T-helper 1 cell (primary cell): ENCODE data around the gene YBX1.
"Not testable (repeated sequence)": the region's sequence is repeated elsewhere in the genome, so short reads cannot be mapped to it uniquely, and the experiment has no call there.

Experiments used
- DNase-seq, 5 donors: peaks; one replicate each; pipeline ENCODE4 v3.0.0-alpha.2; 2012 to 2020

The YBX1 gene

DNA sequence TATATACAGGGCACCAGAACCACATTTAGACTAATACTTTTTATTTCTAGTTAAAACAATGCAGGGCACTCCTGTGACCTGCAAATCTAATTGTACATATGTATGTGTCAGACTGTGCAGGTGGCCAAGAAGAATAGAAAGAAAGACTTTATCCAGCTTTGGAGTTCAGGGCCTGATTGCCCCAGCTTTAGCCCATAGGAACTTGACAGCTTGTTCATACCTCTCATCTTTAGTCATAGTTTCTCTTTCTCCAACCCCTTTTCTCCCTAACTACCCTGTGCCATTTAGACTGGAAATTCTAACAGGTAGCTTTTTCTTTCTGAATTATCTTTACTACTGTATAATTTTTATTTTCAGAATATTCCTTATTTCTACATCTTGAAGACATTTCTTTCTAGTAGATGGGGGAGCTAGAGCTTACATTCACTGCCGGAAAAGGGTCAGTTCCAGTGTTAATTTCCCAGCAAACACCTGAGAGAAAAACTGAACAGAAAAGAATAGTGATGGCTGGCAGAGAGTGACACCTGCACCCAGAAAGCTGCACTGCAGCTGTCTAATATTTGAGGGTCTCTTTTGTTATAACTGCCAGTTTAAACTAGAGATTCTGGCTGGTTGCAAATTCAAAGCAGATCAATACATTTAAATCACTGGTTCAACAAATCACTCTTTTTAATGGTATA lies 8.4 kb downstream of the YBX1 start:
- no peak for DNase-seq

DNA sequence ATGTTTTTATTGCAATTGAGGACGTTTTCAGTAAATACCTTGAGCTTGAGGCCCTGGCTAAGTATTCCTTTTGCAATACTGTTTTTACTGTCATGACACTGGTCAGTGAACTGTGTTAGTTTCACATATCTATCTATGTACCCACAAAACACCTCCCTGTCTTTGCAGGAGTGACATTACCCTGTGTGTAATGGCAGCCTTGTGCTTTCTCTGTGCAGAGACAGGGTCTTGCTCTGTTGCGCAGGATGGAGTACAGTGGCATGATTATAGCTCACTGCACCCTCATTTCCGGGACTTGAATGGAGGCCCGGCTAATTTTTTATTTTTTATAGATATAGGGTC lies 8.9 kb downstream of the YBX1 start:
- DNase-seq, result no peak

- DNase-seq, result no peak
These were observed 10.2 kb downstream of the YBX1 start for GRCh38 chr1:42692461-42692860.

DNA sequence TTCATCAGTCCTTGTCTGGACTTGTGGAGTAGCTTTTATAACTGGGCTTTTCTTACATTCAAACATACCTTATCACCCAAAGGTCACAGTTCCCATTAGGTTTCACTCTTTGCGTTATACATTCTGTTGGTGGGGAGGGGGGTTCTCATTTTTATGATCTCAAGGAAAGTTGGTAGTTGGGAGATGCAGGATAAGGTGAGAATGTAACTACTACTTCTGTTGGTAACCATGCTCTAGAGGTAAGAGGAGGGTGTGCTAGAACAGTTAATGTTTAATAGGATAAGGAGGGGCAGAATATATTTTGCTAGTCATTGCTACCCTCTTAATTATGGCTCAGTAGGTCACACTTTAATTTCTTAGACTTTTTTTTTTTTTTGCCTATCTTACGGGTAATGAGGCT lies 10.7 kb downstream of the YBX1 start:
- no peak for DNase-seq

- no peak for DNase-seq
These were observed 16.0 kb downstream of the YBX1 start for GRCh38 chr1:42698081-42698813.

- DNase-seq, result no peak
These were observed 17.8 kb downstream of the YBX1 start for GRCh38 chr1:42700006-42700405.

DNA sequence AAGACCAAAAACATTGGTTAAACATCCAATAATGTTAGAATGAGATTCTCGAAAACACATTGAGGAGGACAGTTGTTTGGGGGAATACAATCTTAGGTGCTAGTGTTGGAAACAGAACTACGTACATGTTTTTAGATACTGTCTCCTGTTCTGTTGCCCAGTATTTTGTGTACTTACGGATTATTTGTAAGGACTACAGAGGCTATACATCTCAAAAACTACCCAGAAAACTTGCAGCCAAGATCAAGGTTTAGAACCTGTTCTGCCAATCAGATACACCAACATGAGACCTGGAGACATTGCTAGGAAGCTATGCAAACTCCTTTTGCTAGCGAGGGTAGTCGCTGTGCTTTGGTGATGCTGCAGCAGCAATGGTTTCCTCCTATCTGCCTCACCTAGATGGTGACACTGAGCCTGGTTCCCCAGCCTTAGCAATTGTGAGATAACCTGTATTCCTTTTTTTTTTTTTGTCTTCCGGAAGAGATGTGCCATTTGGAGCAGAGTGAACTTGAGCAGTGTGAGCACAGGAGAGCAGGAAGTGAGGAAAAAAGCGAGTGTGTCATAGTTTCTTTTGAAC lies 21.8 kb downstream of the YBX1 start:
- no peak for DNase-seq

GRCh38 chr1:42712808-42713207 lies 30.6 kb downstream of the YBX1 start:
- DNase-seq, result not testable (repeated sequence)

DNA sequence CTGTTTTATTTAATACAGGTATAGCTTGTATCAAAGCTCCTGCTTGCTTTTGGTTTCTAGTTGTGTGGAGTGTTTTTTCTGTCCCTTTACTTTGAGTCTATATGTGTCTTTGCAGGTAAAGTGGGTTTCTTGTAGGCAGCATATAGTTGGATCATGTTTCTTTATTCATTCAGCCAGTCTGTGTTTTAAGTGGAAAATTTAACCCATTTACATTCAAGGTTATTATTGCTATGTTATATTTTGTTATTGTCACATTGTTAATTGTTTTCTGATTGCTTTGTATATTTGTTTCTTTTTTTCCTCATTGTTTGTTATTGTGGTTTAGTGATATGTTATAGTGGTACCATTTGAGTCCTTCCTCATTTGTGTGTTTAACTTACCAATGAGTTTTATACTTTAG lies 31.1 kb downstream of the YBX1 start:
- no peak for DNase-seq

- not testable (repeated sequence) for DNase-seq
These were observed 32.2 kb downstream of the YBX1 start for GRCh38 chr1:42714441-42714840.

DNA sequence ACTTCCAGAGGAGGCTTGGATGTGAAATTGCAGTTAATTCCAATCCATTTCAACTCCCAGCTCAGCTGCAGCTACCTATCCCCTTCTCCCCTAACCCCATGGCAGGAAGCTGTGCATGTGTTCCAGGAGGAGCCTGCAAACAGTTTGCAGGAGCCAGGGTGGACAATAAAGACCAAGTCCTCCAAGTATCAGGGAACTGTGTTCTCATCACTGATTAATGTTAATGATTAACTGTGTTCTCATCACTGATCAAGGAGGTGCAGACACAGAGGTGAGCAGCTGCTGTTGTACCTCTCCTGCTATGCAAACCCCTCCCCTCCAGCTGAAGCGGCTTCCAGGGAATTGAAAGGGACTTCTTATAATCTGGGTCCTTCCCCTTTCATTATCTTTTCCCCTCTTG lies 38.6 kb downstream of the YBX1 start:
- no peak for DNase-seq

GRCh38 chr1:42721926-42722325 lies 39.7 kb downstream of the YBX1 start:
- no peak for DNase-seq

- DNase-seq, result not testable (repeated sequence)
These were observed 40.2 kb downstream of the YBX1 start for GRCh38 chr1:42722403-42722802.

GRCh38 chr1:42723511-42723910 lies 41.3 kb downstream of the YBX1 start:
- DNase-seq, result no peak

DNA sequence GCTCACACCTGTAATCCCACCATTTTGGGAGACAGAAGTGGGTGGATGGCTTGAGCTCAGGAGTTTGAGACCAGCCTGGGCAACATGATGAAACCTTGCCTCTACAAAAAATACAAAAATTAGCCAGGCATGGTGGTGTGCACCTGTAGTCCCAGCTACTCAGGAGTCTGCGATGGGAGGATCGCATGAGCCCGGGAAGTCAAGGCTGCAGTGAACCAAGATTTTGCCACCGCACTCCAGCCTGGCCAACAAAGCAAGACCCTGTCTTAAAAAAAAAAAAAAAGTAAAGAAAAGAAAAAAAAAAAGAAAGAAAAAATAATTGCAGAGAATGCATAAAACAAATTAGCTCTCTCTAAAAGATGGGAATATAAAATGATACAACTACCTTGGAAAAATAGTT lies 43.6 kb downstream of the YBX1 start:
- DNase-seq, result not testable (repeated sequence)

GRCh38 chr1:42730002-42730401 lies 47.8 kb downstream of the YBX1 start:
- DNase-seq, result no peak

DNA sequence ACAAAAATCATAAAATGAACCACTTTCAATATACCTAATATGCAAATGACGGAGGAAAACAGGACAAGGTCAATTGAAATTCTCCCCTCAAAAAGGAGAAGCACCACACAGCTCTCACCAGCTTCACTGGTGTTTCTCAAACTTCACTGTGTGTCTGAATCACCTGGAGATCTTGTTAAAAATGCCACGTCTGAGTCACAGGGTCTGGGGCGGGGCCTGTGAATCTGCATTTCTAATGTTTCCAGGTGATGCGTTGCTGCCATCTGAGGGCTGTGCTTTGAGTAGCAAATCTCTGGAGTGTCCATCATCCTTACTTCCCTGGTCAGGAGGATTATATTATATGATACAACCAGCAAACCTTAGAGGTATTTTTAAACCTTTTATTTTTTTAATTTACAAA lies 48.8 kb downstream of the YBX1 start:
- peak in 1 of 5 donors; percentile 11 for DNase-seq

- DNase-seq, result no peak
These were observed 49.4 kb downstream of the YBX1 start for GRCh38 chr1:42731585-42731984.

GRCh38 chr1:42732126-42732680 lies 50.0 kb downstream of the YBX1 start:
- no peak for DNase-seq

DNA sequence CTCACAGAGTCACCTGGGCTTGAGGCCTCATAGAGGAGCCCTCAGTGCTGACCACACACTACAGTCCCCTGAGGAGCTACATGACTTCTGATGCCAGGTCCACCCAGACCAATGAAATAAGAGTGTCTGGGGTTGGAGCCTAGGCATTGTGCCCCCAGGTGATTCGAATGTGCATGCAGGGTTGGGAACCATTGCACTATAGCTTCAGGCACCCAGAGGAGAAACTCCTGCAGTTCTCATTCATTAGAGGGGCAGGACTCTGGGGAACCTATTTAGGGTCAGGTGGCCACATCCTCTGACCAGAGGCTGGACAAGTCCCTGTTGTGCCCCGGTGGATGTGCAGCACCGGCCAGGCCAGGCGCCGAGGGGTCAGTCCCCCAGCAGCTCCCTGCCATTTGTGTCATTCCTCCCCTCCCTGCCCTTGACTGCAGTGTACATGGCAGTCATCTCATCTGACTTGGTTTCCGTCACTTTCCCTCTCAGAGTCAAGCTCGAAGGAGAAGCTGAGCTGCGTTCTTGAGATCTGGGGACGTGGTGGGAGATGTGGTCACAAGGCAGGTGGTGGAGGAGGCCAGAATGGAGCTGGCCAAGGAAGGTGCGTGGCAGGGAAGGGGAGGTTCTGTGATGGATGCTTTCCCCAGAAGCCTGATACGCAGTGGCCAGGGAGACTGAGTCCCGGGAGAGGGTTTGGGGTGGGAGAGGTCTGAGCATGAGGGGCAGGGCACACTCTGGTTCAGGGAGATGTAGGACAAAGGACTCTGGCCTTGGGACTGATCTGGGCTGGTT lies 51.4 kb downstream of the YBX1 start:
- DNase-seq, result no peak

DNA sequence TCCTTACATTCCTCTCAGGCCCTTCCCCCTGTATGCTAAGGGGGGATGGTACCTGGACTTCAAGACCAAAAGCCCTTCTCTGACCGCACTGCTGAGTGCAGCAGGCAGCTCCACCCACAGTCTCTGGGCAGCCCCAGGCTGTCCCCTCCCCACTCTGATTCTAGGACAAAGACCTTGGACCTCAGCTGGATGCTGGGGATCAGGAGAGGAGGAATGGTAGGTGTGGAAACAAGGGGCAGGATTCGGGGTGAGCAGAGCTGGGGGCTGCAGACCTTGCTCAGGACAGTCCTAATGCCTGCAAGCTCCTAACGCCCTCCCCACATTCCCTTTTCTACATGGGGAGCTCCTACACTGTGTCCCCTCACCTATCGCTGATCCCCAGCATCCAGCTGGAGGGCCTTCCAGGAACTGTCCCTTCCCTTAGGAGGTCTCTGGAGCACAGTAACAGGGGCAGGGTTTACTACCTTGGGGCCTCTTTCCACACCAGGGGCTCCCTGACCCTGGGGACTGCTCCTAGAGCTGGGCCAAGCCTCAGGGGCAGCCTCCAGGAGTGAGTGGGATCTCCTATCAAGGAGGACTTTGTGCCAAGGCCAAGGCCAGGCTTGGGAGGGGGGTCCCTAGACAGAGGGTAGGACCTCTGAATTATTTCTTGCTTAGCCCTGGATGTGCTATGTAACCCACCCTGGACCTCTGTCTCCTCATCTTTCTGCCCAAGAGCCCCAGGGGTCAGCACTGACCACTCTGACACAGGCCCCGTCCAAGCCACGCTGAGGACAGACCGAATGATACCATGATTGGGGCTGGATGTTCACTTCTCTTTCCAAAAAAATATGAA lies 52.2 kb downstream of the YBX1 start:
- no peak for DNase-seq

- DNase-seq, result no peak
These were observed 52.8 kb downstream of the YBX1 start for GRCh38 chr1:42735056-42735455.
